Activated CD8-positive, alpha-beta memory T cell treated with anti-CD3 and anti-CD28 coated beads for 4 hours (primary cell): ENCODE data around the gene DUOX1.
"Not testable (repeated sequence)": the region's sequence is repeated elsewhere in the genome, so short reads cannot be mapped to it uniquely, and the experiment has no call there.

Experiments
- DNase-seq, 2 donors: peaks; one replicate each; pipeline ENCODE4 v3.0.0-alpha.2; 2020; ENCODE audit warnings: low read depth in 2 of 2

DUOX1 gene

GRCh38 chr15:45129651-45130129, at the start of gene DUOX1, which contains the start of gene DUOXA1:
Gene DUOX1, plus strand, starts transcription at chr15:45129994. Its CDS starts 1,973 bp downstream, at chr15:45131967.
Gene DUOXA1, minus strand, starts transcription at chr15:45129879. Its CDS starts 6,865 bp downstream, at chr15:45123014.
- no peak for DNase-seq

GRCh38 chr15:45080593-45080992, 49.2 kb upstream of the DUOX1 start:
- not testable (repeated sequence) for DNase-seq

DNA sequence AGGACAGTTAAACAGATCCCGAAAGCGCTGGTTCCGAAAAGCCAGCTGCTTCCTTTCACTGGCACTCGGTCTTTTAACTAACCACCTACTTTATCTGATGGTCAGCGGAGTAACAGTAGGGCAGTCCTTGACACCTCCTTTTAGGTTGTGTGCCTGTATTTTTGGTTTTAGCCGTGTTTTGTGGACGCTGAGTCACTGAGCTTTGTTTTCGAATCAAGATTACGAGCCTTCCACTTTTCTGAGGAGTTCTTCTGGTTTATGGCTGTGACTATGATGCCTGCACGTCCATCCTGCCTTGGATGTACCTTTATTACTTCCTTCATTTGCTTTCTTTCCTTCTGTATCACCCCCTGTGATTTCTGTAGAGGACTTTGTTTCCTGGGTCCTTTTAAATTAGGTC, 47.4 kb upstream of the DUOX1 start:
- not testable (repeated sequence) for DNase-seq

DNA sequence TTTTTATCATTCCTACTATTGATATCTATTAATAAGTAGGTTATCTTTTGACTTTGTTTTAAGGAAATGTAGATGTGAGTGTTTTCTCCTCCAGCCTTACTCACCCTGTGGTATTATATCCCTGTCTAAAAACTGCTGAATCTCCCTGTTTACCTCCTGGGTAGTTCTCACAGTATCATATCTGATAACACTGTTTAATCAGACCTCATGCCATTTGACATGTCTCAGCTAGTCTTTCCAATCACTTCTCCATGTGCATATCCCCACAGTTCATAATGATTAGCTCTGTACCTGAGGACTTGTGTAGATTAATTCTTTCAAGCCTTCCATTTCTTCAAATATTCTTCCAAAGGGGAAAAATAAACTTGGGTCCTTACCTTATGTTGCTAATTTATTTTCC, 46.6 kb upstream of the DUOX1 start:
- DNase-seq = no peak

DNA sequence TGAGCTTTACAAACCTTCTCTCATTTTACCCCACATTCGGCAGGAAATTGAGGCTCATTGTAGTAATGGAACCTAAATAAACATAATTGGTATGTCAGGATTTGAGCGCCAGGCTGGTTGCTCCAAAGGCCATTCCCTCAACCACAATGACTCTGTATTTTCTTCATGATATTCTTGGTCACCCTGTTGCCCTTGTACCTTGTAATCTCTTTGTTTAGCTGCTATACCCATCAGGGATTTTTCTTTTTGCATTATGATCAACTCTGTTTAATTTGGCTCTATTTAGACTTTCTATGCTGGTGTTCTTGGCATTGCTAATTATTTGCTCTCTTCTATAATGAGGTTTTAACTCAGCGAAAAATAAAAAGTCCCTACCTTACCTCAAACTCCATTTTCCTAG, 45.6 kb upstream of the DUOX1 start:
- no peak for DNase-seq

GRCh38 chr15:45087513-45087912, 42.3 kb upstream of the DUOX1 start:
- no peak for DNase-seq

DNA sequence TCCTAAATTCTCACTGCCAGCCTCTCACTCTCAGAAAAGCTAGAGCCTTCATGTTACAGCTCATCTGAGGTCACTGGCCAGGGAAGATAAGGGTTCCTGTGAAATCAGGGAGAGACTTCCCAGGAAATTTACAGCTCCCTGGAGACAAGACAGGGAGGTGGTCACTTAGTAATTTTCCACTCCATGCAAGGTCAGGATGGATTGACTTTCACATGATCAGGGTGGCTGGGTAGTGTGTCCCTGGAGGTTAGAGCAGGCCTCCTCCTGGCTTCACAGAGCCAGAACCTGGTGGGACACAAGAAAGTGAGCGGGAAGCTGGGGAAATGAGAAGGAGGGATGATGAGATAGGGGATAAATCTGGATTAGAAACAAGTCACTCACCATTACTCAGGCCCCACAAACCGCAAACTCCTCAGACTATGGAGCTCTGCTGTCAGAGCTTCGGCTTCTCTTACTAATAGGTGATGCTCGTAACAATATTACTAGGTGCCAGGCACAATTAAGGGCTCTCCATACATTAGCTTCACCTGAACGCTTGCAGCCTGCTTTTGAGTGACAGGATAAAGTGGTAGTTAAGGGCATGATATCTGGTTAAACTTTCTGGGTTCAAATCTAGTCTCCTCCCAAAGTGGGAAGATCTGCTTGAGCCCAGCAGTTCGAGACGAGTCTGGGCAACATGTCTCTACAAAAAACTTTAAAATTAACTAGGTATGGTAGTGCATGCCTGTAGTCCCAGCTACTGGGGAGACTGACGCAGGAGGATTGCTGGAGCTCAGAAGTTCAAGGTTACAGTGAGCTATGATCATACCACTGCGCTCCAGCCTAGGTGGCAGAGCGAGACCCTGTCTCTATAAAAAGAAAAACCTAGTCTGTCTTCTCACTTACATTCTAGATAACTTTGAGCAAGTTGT, 40.7 kb upstream of the DUOX1 start:
- no peak for DNase-seq

DNA sequence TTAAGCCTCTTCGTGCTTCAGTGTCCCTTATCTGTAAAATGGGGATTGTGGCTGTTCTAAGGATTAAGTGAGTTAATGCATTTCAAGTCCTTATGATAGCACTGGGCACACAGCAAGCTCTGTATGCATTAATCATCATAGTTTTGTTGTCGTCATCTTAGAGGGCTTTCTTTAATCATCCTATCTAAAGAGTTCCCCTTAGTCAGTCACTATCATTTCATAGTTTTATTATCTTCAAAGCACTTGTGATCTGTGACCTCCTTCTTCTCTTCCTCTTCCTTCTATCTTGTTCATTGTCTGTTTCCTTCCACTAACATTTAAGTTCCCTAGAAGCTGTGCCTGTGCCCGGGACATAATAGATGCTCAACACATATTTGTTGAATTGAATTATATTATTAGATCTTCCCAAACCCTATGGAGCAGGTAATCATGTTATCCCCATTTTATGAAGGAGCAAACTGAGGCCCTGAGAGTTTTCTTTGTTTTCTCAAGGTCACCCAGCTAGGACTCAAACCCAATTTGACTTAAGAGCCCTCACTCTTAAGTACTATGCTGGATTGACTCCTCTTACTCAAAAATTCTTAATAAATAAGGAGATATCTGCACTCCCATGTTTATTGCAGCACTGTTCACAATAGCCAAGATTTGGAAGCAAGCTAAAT, 40.0 kb upstream of the DUOX1 start:
- no peak for DNase-seq

DNA sequence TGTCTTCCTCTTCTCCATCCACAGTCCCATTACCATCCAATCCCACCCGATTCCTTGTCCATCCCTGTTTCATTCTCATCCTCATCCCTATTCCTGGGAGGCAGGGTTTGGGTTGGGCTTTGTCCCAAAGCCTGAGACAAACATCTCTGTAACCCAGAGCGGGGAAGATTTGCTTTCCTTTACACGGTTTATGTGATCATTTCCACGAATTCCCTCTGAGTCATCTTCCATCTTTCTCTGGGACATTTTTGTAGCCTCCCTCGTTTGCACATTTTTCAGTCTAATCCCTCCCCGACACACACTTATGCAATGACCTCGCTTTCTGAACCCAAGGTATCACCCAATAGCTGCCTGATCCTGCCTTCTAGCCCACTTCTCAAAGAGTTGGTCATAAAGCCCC, 38.6 kb upstream of the DUOX1 start:
- DNase-seq = no peak

DNA sequence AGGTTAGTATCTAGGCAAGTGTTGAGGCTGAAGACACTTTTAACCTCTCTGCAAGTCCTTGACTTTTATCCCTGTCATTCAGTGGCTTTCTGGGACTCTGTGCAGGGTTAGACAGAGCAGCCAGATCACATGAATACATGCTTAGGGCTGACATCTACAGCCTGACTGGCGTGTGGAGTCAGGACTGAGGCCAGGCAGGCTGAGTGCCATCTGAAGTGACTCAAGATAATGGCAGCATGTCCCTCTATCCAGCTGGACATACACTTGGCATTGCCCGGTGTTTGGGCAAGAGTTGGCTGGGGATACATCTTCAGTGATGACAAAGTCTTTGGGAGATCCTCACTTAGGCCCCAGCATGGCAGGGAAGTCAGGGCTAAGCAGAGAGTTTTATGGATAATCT, 38.2 kb upstream of the DUOX1 start:
- DNase-seq = no peak

GRCh38 chr15:45093013-45093412, 36.8 kb upstream of the DUOX1 start:
- no peak for DNase-seq

GRCh38 chr15:45093622-45094357, 36.0 kb upstream of the DUOX1 start:
- DNase-seq = no peak

GRCh38 chr15:45094358-45094730, 35.5 kb upstream of the DUOX1 start:
- no peak for DNase-seq

GRCh38 chr15:45095661-45096060, 34.1 kb upstream of the DUOX1 start:
- no peak for DNase-seq

DNA sequence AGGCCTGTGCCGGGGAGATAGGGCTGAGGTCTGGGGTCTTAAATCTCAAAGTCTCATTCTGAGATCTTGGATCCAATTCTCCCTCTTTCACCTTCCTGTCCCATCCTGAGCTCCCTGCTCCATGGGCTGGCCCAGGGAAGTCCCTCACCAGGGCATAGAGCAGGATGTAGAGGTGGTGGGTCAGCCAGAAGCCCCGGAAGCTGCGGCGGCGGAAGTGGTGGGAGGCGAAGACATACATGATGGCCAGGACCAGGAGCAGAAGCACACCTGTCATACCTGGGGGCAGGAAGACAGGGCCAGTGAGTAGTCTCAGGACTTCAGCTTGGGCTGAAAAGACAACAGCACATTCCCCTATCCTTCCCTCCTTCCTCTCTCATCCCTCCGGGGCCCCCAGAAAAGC, 32.3 kb upstream of the DUOX1 start:
- no peak for DNase-seq

- DNase-seq = no peak
Observed at GRCh38 chr15:45099549-45100165, 30.1 kb upstream of the DUOX1 start.

GRCh38 chr15:45100884-45101625, 28.7 kb upstream of the DUOX1 start:
- no peak for DNase-seq

DNA sequence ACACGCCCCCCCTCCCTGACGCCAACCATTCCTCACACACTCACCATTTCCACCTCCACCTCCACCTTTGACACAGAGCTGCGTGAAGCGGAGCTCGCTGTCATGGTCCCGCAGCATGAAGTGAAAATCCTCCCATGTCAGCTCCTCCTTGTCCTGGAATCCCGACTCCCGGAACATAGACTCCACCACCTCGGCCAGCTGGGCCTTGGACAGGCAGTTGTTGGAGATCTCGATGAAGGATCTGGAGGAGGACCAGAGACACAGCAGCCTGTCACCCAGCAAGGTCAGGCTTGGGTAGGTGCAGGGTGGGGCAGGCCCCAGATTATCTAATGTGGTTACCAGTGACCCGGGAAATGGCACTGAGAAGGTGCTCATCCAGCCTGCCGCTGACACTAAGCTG, 28.0 kb upstream of the DUOX1 start:
- DNase-seq = no peak

GRCh38 chr15:45102226-45102625, 27.6 kb upstream of the DUOX1 start:
- no peak for DNase-seq

DNA sequence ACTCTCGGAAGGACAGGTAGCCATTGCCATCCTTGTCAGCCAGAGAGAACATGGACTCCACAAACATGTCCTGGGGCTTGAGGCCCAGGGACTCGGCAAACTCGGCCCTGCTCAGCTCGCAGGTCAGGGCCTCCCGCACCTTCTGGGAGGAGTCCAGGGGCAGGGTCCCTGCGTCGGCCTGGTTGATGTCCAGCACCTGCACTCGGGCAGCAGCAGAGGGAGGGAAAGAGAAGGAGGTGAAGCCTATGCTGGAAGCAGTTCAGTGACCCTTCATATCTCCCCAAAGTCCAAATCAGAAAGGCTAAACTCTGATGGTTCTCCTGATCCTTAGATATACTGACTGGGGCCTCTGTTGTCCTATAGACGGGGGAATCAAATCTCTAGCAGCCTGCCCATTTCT, 25.6 kb upstream of the DUOX1 start:
- not testable (repeated sequence) for DNase-seq

DNA sequence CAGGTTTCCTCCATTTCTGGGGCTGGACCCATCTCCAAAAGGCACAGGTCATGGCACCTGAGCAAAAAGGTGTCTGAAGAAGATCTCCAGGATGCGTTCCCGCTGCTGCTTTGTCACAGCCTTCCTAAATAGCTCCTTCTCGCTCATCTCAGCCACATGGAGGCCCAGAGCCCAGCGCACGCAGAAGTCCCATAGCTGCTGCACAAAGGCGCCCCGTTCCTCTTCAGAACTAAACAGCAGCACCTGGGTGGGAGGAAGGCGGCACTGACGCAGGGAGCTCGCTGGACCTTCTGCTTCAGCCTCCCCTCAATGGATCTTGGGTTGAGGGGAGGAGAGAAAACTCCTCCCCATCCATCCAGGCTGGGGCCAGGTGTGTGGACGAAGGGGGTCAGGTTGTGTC, 24.2 kb upstream of the DUOX1 start:
- no peak for DNase-seq
